ENCODE results near the gene TAOK3. TPM values are rescaled to one million over a fixed set of nuclear protein-coding genes. Genes with fewer than 3 reads are reported as not detected.

TAOK3 gene
- total and polyA plus RNA-seq, 2 donors (not counting 3 experiments of a cell fraction or from before 2014, with no cell fraction given): 11.3 to 23.1 TPM

DNA sequence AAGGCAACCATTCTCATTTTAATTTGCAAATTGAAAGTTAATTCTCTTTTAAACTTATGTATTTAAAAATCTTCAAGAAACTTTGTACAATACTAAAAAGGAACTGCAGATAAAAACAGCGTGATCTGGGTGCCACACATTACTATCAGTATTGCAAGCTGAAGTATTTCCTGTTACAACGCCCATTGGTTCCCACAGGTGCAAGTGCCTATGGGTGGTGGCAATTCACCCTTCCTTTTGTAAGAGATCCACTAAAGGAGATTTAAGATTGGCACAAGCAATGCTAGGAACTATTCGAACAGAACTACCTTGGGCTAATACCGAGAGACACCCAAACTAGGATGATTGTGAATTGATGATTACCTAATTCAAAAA, 13.2 kb downstream of the TAOK3 start:
- no peak for DNase-seq (ENCODE audit: low read depth, low spot score)
- Histone ChIP-seq H3K9me1 (replicated peaks; ENCODE audit: control insufficient read depth, extremely low read depth, insufficient read depth, low read length) (no peaks in the 10 kb centered on the region), H3K4me3 (replicated peaks in 1 of 3; ENCODE audit: insufficient read depth in 1 of 3, low read depth in 1 of 3, low read length in 3 of 3) (peak overlapping the region in 1 of 3 experiments; percentile 72), H3K27me3 (ENCODE audit: control insufficient read depth in 2 of 2, insufficient read depth in 2 of 2, low read length in 2 of 2) (no peaks in the 10 kb centered on the region), H3K9me3 (replicated peaks; ENCODE audit: control insufficient read depth, insufficient read depth, low read length) (no peaks in the 10 kb centered on the region), H2AFZ (ENCODE audit: low read depth, low read length) (no peak overlapping the region), H3K36me3 (ENCODE audit: control insufficient read depth in 2 of 2, extremely low read depth in 1 of 2, insufficient read depth in 2 of 2, low read length in 2 of 2) (no peaks in the 10 kb centered on the region), H3K79me2 (ENCODE audit: control insufficient read depth, insufficient read depth, low read length) (peaks cover 72% of the 10 kb centered on the region), H3K4me1 (ENCODE audit: control insufficient read depth, extremely low read depth, insufficient read depth, low read length) (peaks cover 50% of the 10 kb centered on the region), H3K27ac (ENCODE audit: insufficient read depth, low read depth, low read length) (peak overlapping the region; percentile 57), H4K20me1 (replicated peaks; ENCODE audit: control insufficient read depth, extremely low read depth, insufficient read depth, low read length) (no peaks in the 10 kb centered on the region), H3K4me2 (ENCODE audit: insufficient read depth, low read length) (peak overlapping the region; percentile 83), H3K9ac (replicated peaks; ENCODE audit: extremely low read depth, insufficient read depth, low read length) (no peak overlapping the region)
- intact Hi-C loops (cut with micrococcal nuclease): loop anchor here (1.0 kb wide), 1 partner anchor 14 kb away; no protein-coding TSS in a partner anchor
- dilution Hi-C loops (cut with MboI; ENCODE audit: extremely low pct_ligation_motif_present, low sequenced_read_pairs): no loop called here
- TF ChIP-seq POLR2AphosphoS5 (IDR thresholded peaks at IDR 0.05; ENCODE audit: insufficient read depth, low read depth, low read length) (no peak), POLR2A (IDR thresholded peaks at IDR 0.05; ENCODE audit: low read depth, low read length) (no peak), GATA2 (IDR thresholded peaks at IDR 0.05; ENCODE audit: insufficient read depth, insufficient read length, low read depth, low read length) (no peak), MYC (IDR thresholded peaks at IDR 0.05; ENCODE audit: low read depth, low read length) (no peak), JUN (IDR thresholded peaks at IDR 0.05; ENCODE audit: borderline replicate concordance, insufficient read depth, insufficient read length, low read depth) (no peak), EZH2 (IDR thresholded peaks at IDR 0.05; ENCODE audit: borderline replicate concordance, low read depth, low read length, severe bottlenecking) (no peak), FOS (IDR thresholded peaks at IDR 0.05; ENCODE audit: borderline replicate concordance, insufficient read depth, low read length) (no peak)
- TF ChIP-seq, protein P1, sequence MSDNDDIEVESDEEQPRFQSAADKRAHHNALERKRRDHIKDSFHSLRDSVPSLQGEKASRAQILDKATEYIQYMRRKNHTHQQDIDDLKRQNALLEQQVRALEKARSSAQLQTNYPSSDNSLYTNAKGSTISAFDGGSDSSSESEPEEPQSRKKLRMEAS (IDR thresholded peaks at IDR 0.05; ENCODE audit: insufficient read depth, insufficient read length): no peak
- TF ChIP-seq, protein P2, sequence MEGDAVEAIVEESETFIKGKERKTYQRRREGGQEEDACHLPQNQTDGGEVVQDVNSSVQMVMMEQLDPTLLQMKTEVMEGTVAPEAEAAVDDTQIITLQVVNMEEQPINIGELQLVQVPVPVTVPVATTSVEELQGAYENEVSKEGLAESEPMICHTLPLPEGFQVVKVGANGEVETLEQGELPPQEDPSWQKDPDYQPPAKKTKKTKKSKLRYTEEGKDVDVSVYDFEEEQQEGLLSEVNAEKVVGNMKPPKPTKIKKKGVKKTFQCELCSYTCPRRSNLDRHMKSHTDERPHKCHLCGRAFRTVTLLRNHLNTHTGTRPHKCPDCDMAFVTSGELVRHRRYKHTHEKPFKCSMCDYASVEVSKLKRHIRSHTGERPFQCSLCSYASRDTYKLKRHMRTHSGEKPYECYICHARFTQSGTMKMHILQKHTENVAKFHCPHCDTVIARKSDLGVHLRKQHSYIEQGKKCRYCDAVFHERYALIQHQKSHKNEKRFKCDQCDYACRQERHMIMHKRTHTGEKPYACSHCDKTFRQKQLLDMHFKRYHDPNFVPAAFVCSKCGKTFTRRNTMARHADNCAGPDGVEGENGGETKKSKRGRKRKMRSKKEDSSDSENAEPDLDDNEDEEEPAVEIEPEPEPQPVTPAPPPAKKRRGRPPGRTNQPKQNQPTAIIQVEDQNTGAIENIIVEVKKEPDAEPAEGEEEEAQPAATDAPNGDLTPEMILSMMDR (IDR thresholded peaks at IDR 0.05; ENCODE audit: extremely low read depth in 1 of 2, insufficient read depth in 1 of 2, low read depth in 1 of 2, low read length in 2 of 2): no peak
- no TSS peak for BruUV-seq (replicated peaks)
- CTCF ChIA-PET: interaction anchor here (0.8 to 5.0 kb wide), 5 partner anchors 11 to 177 kb away, joined by 3 to 37 read pairs (median 4); partner anchors contain the start of gene SUDS3
- POLR2A ChIA-PET: interaction anchor here (1.2 to 1.7 kb wide), 2 partner anchors 13 to 17 kb away, joined by 3 to 4 read pairs; partner anchors contain the start of genes SUDS3 and TAOK3
- no peak for FAIRE-seq

Data from endothelial cell of umbilical vein (primary cell).